Renal pelvis (tissue), 4 donors: ENCODE measurements around the gene MPDZ. TPM values are rescaled to one million over a fixed set of nuclear protein-coding genes. Genes with fewer than 3 reads are reported as not detected.
"Not testable (repeated sequence)": the region's sequence is repeated elsewhere in the genome, so short reads cannot be mapped to it uniquely, and the experiment has no call there.

ENCODE experiments used
- DNase-seq: peaks from one replicate; pipeline ENCODE4 v3.0.0-alpha.2; 2013
- polyA plus RNA-seq, 3 donors: library from polyadenylated mRNA; unstranded; fragments of 120-200 nt; gene quantifications; one replicate each; pipeline ENCODE4 v1.2.1, GENCODE V29; 2013; ENCODE audit not compliant: insufficient read length in 3 of 3

MPDZ gene
- polyA plus RNA-seq, 3 donors: 47.5 to 57.8 (median 54.2) TPM

DNA sequence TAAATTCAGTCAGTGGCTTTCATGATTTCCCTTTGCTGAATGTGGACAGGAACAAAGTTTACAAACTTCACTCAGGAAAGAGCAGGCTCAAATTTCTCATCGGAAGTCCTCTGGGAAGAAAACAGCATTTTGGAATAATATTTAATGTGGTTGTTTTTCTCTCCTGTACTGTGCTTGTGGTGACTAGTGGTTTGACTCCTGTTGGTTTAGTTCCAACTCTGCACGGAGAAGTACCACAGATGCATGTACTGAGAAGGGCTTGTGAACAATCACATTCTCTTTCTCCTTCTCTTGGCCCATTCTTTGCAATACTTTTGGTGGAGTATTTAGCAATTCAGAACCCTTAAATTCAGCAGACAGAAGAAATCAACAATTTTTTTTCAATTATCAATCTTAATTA lies 13.3 kb downstream of the MPDZ start:
- no peak for DNase-seq

DNA sequence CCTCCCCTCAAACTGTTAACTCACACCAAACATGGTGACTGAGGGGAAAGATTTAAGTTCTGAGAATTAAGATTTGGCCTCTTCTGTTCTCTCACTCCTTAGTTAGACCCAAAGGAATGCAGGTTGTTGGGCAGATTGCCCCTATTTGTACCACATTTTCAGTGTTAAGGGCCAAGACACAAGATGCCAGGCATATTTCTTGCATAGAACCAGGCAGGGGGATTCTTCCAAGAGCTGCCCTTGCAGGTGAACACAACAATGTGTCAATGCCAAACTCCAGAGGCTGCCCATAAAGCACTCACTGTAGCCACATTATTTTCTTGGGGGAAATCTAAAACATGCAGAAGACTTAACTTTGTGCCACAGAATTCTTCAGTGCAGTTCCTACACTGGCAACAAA lies 14.7 kb downstream of the MPDZ start:
- no peak for DNase-seq

GRCh38 chr9:13263511-13263910 lies 16.0 kb downstream of the MPDZ start:
- DNase-seq: no peak

GRCh38 chr9:13252852-13253251 lies 26.6 kb downstream of the MPDZ start:
- DNase-seq: no peak

DNA sequence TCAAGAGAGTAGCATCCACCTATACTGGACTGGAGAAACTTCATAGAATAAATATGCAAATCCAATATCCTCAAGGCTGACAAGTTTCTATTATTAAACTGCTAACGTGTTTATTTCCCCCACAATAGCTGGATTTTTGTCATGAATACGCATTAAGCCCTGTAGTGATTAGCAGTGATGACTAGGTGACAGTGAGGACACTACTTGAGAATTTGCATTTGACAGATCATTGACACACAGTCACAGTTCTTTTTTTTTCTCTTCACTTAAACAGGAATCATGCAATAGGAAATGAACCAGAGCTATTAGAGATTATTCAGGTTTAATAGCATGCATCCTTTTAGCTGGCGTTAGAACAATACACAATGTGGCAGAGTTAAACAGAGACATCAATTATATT lies 35.3 kb downstream of the MPDZ start:
- DNase-seq: no peak

DNA sequence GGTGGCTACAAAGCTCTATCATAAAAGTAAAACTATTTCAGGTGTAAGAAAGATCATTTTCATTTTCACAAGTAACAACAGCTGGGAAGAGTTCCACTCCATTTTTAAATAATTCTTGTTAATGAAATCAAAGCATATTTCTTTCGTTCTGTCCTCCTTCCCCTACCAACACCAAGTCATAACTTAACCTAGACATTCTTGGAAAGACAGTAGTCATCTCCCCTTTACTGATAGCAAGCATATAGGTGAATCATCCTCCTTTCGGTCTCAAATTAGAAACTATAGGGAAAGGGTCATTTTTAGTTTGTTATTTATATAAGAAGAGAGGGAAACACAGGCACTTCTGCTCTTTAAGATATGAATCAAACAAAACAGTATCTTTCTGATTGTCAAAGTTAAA lies 38.2 kb downstream of the MPDZ start:
- DNase-seq: no peak

DNA sequence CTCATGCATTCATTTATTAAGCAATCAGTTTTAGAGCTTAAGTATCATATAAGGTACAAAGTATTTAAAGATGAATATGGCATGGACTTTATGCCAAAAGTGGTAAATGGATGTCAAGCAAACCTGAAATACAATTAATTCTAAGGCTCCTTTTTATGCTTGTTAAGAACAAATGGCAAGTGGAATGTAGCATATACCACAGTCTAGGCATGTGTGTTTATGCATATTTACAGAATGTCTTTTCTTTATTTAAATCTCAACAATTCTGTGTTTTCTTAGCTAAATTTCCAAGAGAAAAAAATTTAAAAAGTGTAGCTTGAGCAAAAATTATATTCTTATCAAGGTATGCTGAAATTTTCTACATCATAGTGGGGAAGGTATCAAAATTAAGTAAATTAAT lies 39.8 kb downstream of the MPDZ start:
- no peak for DNase-seq

DNA sequence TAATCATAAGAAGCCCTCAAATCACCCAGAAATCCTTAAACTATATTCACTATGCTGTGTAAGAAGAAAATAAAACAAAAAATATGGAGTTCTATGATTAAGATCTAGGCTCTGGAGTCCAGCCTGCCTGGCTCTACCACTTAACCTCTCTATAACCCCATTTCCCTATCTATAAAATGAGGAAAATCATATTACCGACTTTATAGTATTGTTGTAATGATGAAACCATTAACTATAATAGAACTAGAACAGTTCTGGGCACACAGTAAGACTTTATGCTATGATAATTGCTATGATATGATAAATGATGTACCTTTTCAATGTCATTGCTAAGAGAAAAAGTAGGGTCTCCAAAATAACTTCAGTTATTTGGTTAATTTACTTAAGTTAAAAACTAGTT lies 40.3 kb downstream of the MPDZ start:
- no peak for DNase-seq

DNA sequence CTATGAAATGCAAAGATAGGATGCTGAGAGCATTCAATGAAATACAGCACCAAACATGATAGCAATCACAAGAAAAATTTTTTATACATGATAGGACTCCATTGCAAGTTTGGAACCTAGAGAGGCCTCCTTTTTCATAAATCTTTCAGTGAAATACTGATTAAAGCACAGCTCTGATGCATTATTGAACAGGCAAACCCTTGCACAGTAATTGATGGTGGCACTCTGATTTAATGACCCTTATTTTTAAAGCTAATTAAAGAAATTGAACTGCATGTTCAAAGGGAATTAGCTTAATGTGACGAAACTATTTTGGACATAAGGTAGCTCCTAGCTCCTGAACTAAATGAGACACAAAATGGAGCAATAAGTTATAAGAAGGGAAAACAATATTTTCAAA lies 44.6 kb downstream of the MPDZ start:
- DNase-seq: no peak

GRCh38 chr9:13228431-13228830 lies 51.1 kb downstream of the MPDZ start:
- DNase-seq: no peak

DNA sequence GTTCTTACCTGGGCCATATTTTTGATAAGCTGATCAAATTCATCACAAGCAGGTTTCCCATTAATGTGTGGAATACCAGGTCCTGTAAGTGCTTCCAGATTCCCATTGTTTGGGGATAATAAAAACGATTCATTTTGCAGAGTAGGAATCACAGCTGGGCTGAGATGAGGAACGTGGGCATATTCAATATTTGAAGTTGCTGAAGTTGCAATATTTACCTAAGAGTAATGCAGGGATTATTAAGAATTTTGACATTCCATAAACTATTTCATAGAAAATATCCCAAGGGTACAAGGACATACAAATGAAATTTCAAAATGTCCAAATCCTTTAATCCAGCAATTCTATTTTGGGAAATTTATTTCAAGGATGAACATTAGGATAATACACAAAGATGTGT lies 55.1 kb downstream of the MPDZ start:
- no peak for DNase-seq

- DNase-seq: not testable (repeated sequence)
These were observed 56.8 kb downstream of the MPDZ start for GRCh38 chr9:13222733-13223132.

- DNase-seq: no peak
These were observed 57.8 kb downstream of the MPDZ start for GRCh38 chr9:13221741-13222140.

DNA sequence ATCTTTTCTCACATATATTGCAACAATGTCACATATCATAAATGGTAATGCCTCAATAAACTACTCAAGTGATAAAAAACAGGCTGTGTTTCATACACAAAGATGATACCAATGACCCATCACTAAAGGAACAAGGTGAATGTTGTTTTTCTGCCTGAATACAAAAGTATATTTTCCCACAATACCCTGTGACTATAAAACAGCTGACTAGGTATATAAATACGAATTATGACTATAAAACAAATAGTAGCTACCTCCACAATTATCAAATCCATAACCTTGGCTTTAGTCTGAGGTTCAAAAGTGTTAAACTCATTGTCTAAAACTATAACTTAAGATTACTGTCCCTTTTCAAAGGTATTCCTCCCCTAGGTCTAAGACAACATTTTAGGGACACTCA lies 58.7 kb downstream of the MPDZ start:
- DNase-seq: no peak

- no peak for DNase-seq
These were observed 63.5 kb downstream of the MPDZ start for GRCh38 chr9:13215791-13216554.

- DNase-seq: no peak
These were observed 65.5 kb downstream of the MPDZ start for GRCh38 chr9:13213998-13214397.

DNA sequence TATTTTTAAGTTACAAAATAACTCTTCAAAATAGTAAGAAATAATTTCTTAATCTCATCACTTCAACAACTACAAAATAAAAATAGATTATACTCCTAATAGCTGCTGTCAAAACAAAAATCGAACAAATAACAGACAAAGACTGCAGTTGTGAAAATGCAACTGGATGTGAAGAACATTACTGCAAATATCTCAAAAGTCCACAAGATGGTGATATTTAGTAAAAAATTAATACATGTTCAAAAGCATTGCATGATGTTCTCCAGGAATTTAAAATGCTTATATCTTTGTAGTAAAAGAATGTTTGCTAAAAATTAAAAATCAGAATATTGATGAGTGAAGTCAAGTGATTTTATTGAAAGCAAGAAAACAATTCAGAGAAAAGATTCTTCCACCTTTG lies 66.2 kb downstream of the MPDZ start:
- no peak for DNase-seq

GRCh38 chr9:13210306-13210705 lies 69.2 kb downstream of the MPDZ start:
- no peak for DNase-seq

DNA sequence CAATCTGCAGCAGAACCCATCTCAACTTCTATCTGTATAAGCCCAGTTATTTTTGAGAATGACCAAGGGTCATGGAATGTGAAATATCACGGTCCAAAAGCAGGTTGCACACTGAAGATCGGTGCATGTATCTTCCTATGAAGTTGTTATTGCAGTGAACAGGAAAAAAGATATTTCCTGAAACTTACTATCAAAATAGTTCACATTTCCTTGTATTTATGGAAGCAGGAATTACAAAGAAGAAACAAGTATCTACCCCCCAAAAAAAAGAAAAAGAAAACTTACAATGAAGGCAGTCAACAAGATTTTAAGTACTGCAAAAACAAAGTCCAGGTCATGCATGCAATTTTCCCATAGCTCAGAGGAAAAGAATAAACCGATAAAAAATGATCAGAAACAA lies 70.0 kb downstream of the MPDZ start:
- DNase-seq: no peak

GRCh38 chr9:13205824-13206223 lies 73.7 kb downstream of the MPDZ start:
- no peak for DNase-seq

GRCh38 chr9:13190040-13190439 lies 89.5 kb downstream of the MPDZ start:
- DNase-seq: no peak

GRCh38 chr9:13189362-13189761 lies 90.1 kb downstream of the MPDZ start:
- peak; percentile 14 for DNase-seq

- DNase-seq: no peak
These were observed 92.7 kb downstream of the MPDZ start for GRCh38 chr9:13186774-13187173.

GRCh38 chr9:13186091-13186490 lies 93.4 kb downstream of the MPDZ start:
- no peak for DNase-seq
